Bronchial epithelial cell (primary cell): ENCODE measurements around the gene MYRIP. TPM values are rescaled to one million over a fixed set of nuclear protein-coding genes. Genes with fewer than 3 reads are reported as not detected.
"Not testable (repeated sequence)": the region's sequence is repeated elsewhere in the genome, so short reads cannot be mapped to it uniquely, and the experiment has no call there.

Experiments
- DNase-seq: peaks from one replicate; pipeline ENCODE4 v3.0.0-alpha.2; 2010; ENCODE audit warnings: low read depth
- FAIRE-seq: peaks from 2 replicates; lab custom pipeline; 2011; peaks lifted over from hg19 to GRCh38; lab: Jason Lieb, UNC
- H3K27me3 ChIP-seq: 2 replicates; pipeline ENCODE4 v1.5.1; 2011; ENCODE audit warnings: low read length; ENCODE audit not compliant: control insufficient read depth, insufficient read depth
- H3K36me3 ChIP-seq: 2 replicates; pipeline ENCODE4 v1.5.1; 2011; ENCODE audit warnings: low read length; ENCODE audit not compliant: control insufficient read depth, insufficient read depth
- H3K4me3 ChIP-seq: 2 replicates; pipeline ENCODE4 v1.5.1; 2011; ENCODE audit warnings: mild to moderate bottlenecking, low read depth, low read length, control low read depth
- CTCF ChIP-seq: IDR thresholded peaks from 2 replicates; pipeline ENCODE4 v1.5.1; 2011; ENCODE audit warnings: mild to moderate bottlenecking, moderate library complexity, low read length, control low read depth, inconsistent platforms; ENCODE audit not compliant: insufficient read depth, severe bottlenecking
- total RNA-seq: library from RNA; depleted of rRNA; stranded (reverse); fragments of >200 nt; gene quantifications from 2 replicates; pipeline ENCODE4 v1.2.1, GENCODE V29; 2014

The MYRIP gene
- total RNA-seq, 1 donor from 2014 or later = not detected

DNA sequence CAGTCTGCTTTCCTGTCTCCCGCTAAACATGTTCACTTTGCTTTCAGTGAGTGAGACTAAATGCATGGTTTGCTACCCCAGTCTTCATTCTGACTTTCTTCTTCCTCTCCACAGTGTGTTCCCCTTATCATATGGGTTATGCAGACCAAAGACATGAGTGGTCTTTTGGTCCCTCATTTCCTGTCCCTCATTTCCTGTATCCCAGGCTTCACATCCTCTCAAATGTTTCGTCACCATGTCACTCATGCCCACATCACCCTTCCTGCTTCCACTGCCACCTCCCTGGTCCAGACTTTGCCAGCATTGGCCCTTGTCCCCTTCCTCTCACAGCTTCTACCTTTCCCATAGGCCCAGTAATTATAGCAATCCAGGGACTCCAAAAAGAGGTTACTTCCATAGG, 209.0 kb downstream of the MYRIP start:
- FAIRE-seq (no peak), DNase-seq (no peak)
- H3K4me3 ChIP-seq = no peak overlapping the region
- no peak for TF ChIP-seq CTCF
- H3K27me3 ChIP-seq = peaks cover 6% of the 10 kb centered on the region
- no peaks in the 10 kb centered on the region for H3K36me3 ChIP-seq

DNA sequence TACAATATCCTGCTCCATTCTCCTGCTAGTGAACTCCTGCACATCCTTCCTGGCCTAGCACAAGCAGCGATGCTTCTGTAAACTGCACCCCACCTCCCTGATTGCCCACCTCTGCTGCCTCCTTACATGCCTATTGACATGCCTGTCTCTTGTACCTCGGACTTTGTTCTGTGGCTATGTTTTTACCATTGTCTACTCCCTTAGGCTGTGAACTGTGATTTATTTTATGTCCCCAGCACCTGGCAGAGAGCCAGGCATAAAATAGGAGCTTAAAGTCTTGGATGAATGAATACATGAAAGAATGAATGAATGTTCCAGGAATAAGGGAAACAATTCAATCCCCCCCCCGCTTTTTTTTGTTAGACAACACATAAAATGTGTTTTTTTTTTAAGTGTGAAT, 210.0 kb downstream of the MYRIP start:
- no peak overlapping the region for H3K4me3 ChIP-seq
- no peak for TF ChIP-seq CTCF
- DNase-seq = no peak
- peaks cover 4% of the 10 kb centered on the region for H3K27me3 ChIP-seq
- no peaks in the 10 kb centered on the region for H3K36me3 ChIP-seq
- FAIRE-seq = no peak

DNA sequence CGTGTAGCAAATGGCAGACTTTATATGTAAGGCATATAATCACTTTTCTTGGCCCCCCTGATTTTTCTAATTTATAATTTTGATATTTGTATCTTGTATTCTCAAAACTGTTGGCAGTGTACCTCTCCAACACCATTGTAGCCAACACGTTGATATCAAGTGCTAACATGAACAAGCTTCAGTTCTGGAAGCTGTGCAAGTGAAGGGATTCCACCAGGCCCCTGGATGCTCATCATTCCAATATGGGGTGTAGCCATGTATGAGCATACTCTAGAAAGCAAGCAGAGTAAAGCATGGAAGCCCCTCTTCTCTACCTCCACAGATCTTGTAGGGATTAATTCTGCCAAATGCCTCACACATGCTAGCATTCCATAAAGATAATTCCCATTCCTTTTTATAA, 211.3 kb downstream of the MYRIP start:
- TF ChIP-seq CTCF = no peak
- Histone ChIP-seq H3K4me3 (no peak overlapping the region), H3K36me3 (no peaks in the 10 kb centered on the region), H3K27me3 (peaks cover 4% of the 10 kb centered on the region)
- DNase-seq = no peak
- FAIRE-seq = no peak

DNA sequence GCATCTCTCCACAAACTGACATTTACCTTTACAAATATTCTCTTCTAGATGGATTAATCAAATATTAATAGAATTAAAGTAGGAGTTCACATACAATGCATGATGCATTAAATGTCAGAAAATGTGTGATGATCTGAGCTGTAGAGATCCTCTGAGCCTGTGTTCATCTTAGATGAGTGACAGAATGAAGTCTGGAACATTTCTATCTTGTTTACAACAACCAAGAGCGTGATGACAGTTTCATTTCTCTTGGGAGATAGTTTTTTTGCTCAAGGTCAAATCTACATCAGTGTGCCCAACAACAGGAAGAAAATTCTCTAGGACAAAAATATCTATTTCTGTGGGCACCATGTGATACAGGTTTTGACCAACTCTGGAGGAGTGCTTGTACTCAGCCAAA, 211.9 kb downstream of the MYRIP start:
- H3K4me3 ChIP-seq = no peak overlapping the region
- H3K36me3 ChIP-seq = no peaks in the 10 kb centered on the region
- TF ChIP-seq CTCF = no peak
- DNase-seq (no peak), FAIRE-seq (no peak)
- H3K27me3 ChIP-seq = peaks cover 3% of the 10 kb centered on the region

DNA sequence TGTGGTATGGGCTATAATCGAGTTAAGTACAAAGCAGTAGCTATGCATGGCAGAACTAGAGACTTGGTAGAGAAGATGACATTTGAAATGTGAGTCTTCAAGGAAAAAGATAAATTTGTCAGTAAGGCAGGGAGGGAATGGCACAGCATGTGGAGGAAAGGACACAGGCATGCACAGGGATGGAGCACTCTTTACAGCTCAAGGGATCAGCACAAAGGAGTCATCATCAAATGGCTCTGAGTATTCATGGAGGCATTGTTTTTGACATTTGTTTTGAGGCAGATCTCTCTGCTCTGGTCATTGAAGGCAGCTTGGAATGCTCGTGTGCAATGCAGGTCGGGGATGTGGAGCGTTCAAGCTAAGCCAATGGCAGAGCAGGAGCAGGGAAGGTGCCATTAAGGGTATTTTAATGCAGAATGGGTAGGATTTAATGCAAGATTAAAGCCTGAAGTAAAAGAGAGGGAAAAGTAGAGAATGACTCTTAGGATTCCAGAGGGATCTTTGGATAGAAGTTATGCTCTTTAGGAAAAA, 213.0 kb downstream of the MYRIP start:
- H3K36me3 ChIP-seq = no peaks in the 10 kb centered on the region
- no peak for TF ChIP-seq CTCF
- H3K4me3 ChIP-seq = no peak overlapping the region
- FAIRE-seq = no peak
- DNase-seq = no peak
- peaks cover 2% of the 10 kb centered on the region for H3K27me3 ChIP-seq

DNA sequence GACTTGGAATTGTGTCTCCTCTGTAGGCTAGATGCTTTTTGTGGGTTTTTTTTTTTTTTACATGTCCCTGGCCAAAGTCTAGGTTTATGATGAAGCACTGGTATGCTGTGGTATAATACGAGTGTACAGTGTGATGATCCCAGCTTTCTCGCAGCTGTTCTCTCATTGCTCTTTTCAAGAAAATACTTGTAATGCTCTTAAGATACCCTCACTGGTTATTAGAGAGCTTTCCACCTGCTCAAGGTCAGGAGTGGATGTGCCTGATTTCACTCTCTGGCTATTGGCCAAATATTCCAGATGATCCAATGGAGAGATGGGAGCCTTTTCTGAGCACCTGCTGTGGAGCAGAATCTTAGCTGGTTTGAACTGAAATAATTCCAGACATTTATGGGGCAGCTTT, 215.1 kb downstream of the MYRIP start:
- no peaks in the 10 kb centered on the region for H3K36me3 ChIP-seq
- H3K27me3 ChIP-seq = no peaks in the 10 kb centered on the region
- TF ChIP-seq CTCF = no peak
- no peak for FAIRE-seq
- no peak for DNase-seq
- no peak overlapping the region for H3K4me3 ChIP-seq

DNA sequence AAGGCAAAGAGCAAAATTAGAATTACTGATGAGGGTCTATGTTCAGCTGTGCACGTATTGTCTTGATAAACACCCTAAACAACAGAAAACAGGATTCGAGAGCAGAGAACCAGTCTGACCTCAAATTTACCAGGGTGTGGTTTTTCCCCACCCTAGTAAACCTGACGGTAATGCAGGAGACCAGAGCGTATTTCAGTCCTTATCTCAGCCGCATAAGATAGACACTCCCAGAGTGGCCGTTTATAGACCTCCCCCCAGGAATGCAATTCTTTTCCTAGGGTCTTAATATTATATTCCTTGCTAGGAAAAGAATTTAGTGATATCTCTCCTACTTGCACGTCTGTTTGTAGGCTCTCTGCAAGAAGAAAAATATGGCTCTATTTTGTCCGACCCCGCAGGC, 216.5 kb downstream of the MYRIP start:
- not testable (repeated sequence) for FAIRE-seq, DNase-seq, H3K36me3 ChIP-seq, H3K27me3 ChIP-seq, H3K4me3 ChIP-seq
